H1 (cell line): Measurements from ENCODE around the gene VPS41. TPM values are rescaled to one million over a fixed set of nuclear protein-coding genes. Genes with fewer than 3 reads are reported as not detected.

Source experiments
- CTCF ChIA-PET: fragments of 300-600 bp; sonication (Branson Sonifier 250); formaldehyde crosslinking; loops from one replicate; lab custom pipeline; 2021; ENCODE audit not compliant: partially characterized antibody; lab: Charles Lee
- POLR2A ChIA-PET: fragments of 300-600 bp; sonication (Branson Sonifier 250); formaldehyde crosslinking; loops from one replicate; lab custom pipeline; 2021; ENCODE audit warnings: inconsistent platforms; ENCODE audit not compliant: partially characterized antibody; lab: Charles Lee
- DNase-seq, 2 experiments: peaks; one replicate each; pipeline versions ENCODE4 v3.0.0 to v3.0.0-alpha.2; 2010 to 2022; ENCODE audit warnings: low spot score in 2 of 2, low read depth in 1 of 2, mixed read lengths in 1 of 2
- FAIRE-seq: peaks from 2 replicates; lab custom pipeline; 2011; peaks lifted over from hg19 to GRCh38; lab: Jason Lieb, UNC
- H2AFZ ChIP-seq: 2 replicates; pipeline ENCODE4 v1.8.1; 2012; ENCODE audit warnings: low read length, inconsistent platforms
- H2AK5ac ChIP-seq: 2 replicates; pipeline ENCODE4 v1.6.1; 2013; ENCODE audit warnings: low read depth, low read length
- H2BK120ac ChIP-seq: replicated peaks from 2 replicates; pipeline ENCODE3; 2013; ENCODE audit warnings: low read depth, low read length, inconsistent platforms
- H2BK12ac ChIP-seq: 2 replicates; pipeline ENCODE4 v1.6.1; 2013; ENCODE audit warnings: low read depth, low read length
- H2BK15ac ChIP-seq: 2 replicates; pipeline ENCODE4 v1.6.1; 2013; ENCODE audit warnings: low read length
- H2BK20ac ChIP-seq: 2 replicates; pipeline ENCODE4 v1.6.1; 2013; ENCODE audit warnings: low read length
- H2BK5ac ChIP-seq: 2 replicates; pipeline ENCODE4 v1.6.1; 2013; ENCODE audit warnings: low read depth, low read length
- H3K14ac ChIP-seq: 2 replicates; pipeline ENCODE4 v1.6.1; 2013; ENCODE audit warnings: inconsistent platforms; ENCODE audit not compliant: insufficient read length
- H3K18ac ChIP-seq: 2 replicates; pipeline ENCODE4 v1.6.1; 2013; ENCODE audit warnings: low read length; ENCODE audit errors: extremely low read depth
- H3K23ac ChIP-seq: 2 replicates; pipeline ENCODE4 v1.6.1; 2013; ENCODE audit warnings: inconsistent platforms; ENCODE audit not compliant: insufficient read length
- H3K23me2 ChIP-seq: 2 replicates; pipeline ENCODE4 v1.6.1; 2013; ENCODE audit warnings: low read depth, low read length
- H3K27ac ChIP-seq: 2 replicates; pipeline ENCODE4 v1.6.1; 2011; ENCODE audit warnings: low read depth, low read length, inconsistent platforms
- H3K27me3 ChIP-seq, 4 experiments: replicated peaks in 1 of 4; 1 replicate in 1 of 4; 2 replicates in 3 of 4; pipeline versions ENCODE4 v1.6.1 to v1.8.1; 2011 to 2013; ENCODE audit warnings: low read length in 3 of 4, mild to moderate bottlenecking in 3 of 4, inconsistent platforms in 2 of 4, mixed read lengths in 2 of 4, moderate library complexity in 1 of 4; ENCODE audit not compliant: control insufficient read depth in 3 of 4, insufficient read depth in 3 of 4; ENCODE audit errors: extremely low read depth in 1 of 4
- H3K36me3 ChIP-seq, 4 experiments: 2 replicates each; pipeline versions ENCODE4 v1.6.1 to v1.8.1; 2011 to 2013; ENCODE audit warnings: mild to moderate bottlenecking in 4 of 4, low read length in 3 of 4, moderate library complexity in 2 of 4, control low read depth in 1 of 4, inconsistent platforms in 1 of 4; ENCODE audit not compliant: insufficient read depth in 4 of 4, control insufficient read depth in 2 of 4
- H3K4ac ChIP-seq: replicated peaks from 2 replicates; pipeline ENCODE3; 2013; ENCODE audit warnings: low read length, low read depth, mixed read lengths, inconsistent platforms; ENCODE audit not compliant: insufficient read length
- H3K4me1 ChIP-seq, 4 experiments: replicated peaks in 1 of 4; 1 replicate in 1 of 4; 2 replicates in 3 of 4; pipeline versions ENCODE4 v1.6.1 to v1.8.1; 2011 to 2013; ENCODE audit warnings: low read length in 3 of 4, inconsistent platforms in 2 of 4, mixed read lengths in 1 of 4; ENCODE audit not compliant: insufficient read depth in 4 of 4, control insufficient read depth in 3 of 4
- H3K4me2 ChIP-seq, 2 experiments: 2 replicates each; pipeline versions ENCODE4 v1.6.1 to v1.8.1; 2011 to 2013; ENCODE audit warnings: low read depth in 2 of 2, low read length in 2 of 2, control low read depth in 1 of 2, inconsistent platforms in 1 of 2, mild to moderate bottlenecking in 1 of 2; ENCODE audit not compliant: insufficient read depth in 1 of 2
- H3K4me3 ChIP-seq, 4 experiments: fragments of 200-600, 300-600 bp in 1 of 4; sonication (generic), shearing (Covaris generic), sonication (Bioruptor Twin) in 1 of 4; 2 replicates each; pipeline versions ENCODE4 v1.5.1 to v1.8.1; 2011 to 2016; ENCODE audit warnings: low read length in 4 of 4, low read depth in 3 of 4, control low read depth in 2 of 4, inconsistent platforms in 2 of 4, mild to moderate bottlenecking in 2 of 4, mixed read lengths in 1 of 4, moderate library complexity in 1 of 4; ENCODE audit not compliant: insufficient read depth in 2 of 4; ENCODE audit errors: extremely low read depth in 1 of 4
- H3K56ac ChIP-seq: replicated peaks from 2 replicates; pipeline ENCODE3; 2013; ENCODE audit warnings: low read depth, mild to moderate bottlenecking, mixed read lengths, low read length, inconsistent platforms; ENCODE audit not compliant: insufficient read length
- H3K79me1 ChIP-seq: 2 replicates; pipeline ENCODE4 v1.6.1; 2013; ENCODE audit warnings: low read depth, low read length, control low read depth
- H3K79me2 ChIP-seq, 2 experiments: 2 replicates each; pipeline versions ENCODE4 v1.6.1 to v1.8.1; 2012 to 2013; ENCODE audit warnings: low read length in 2 of 2, mild to moderate bottlenecking in 2 of 2, inconsistent platforms in 1 of 2; ENCODE audit not compliant: insufficient read depth in 2 of 2, control insufficient read depth in 1 of 2
- H3K9ac ChIP-seq, 4 experiments: replicated peaks in 1 of 4; 1 replicate in 1 of 4; 2 replicates in 3 of 4; pipeline versions ENCODE4 v1.6.1 to v1.8.1; 2011 to 2013; ENCODE audit warnings: low read depth in 3 of 4, low read length in 3 of 4, control low read depth in 2 of 4, mild to moderate bottlenecking in 2 of 4, moderate library complexity in 2 of 4, inconsistent platforms in 1 of 4; ENCODE audit errors: extremely low read depth in 1 of 4
- H3K9me3 ChIP-seq, 2 experiments: 2 replicates each; pipeline versions ENCODE4 v1.6.1 to v1.8.1; 2012 to 2013; ENCODE audit warnings: mild to moderate bottlenecking in 2 of 2, moderate library complexity in 2 of 2, control low read depth in 1 of 2, inconsistent platforms in 1 of 2, low read depth in 1 of 2, low read length in 1 of 2, mixed read lengths in 1 of 2; ENCODE audit not compliant: insufficient read depth in 2 of 2
- H4K20me1 ChIP-seq, 2 experiments: replicated peaks in 1 of 2; 2 replicates each; pipeline versions ENCODE3 to v1.8.1; 2011 to 2013; ENCODE audit warnings: inconsistent platforms in 2 of 2, low read length in 2 of 2, mild to moderate bottlenecking in 1 of 2; ENCODE audit not compliant: insufficient read depth in 2 of 2, control insufficient read depth in 1 of 2
- H4K5ac ChIP-seq: 2 replicates; pipeline ENCODE4 v1.6.1; 2013; ENCODE audit warnings: low read length, low read depth, mixed read lengths, inconsistent platforms; ENCODE audit not compliant: insufficient read length
- H4K8ac ChIP-seq: 2 replicates; pipeline ENCODE4 v1.8.0; 2013; ENCODE audit warnings: mild to moderate bottlenecking, moderate library complexity, low read length, inconsistent platforms; ENCODE audit not compliant: insufficient read depth; ENCODE audit errors: extremely low read depth
- H4K91ac ChIP-seq: replicated peaks from 2 replicates; pipeline ENCODE3; 2013; ENCODE audit warnings: low read length, mixed read lengths, inconsistent platforms; ENCODE audit not compliant: insufficient read length
- ASH2L ChIP-seq: fragments of 200-600, 300-600 bp; sonication (generic); IDR thresholded peaks from one replicate; pipeline ENCODE4 v1.7.1; 2017; ENCODE audit warnings: low read length
- EZH2 ChIP-seq: fragments of 200-600 bp; sonication (generic); IDR thresholded peaks from 2 replicates; pipeline ENCODE4 v1.7.1; 2012; ENCODE audit warnings: low read depth, mild to moderate bottlenecking, moderate library complexity, low read length, inconsistent platforms; ENCODE audit not compliant: severe bottlenecking
- JUND ChIP-seq: IDR thresholded peaks from 2 replicates; pipeline ENCODE4 v1.6.1; 2011; ENCODE audit warnings: mild to moderate bottlenecking, improper control_type of control experiment, low read length
- WGBS, 2 experiments: shearing (Covaris generic) in 1 of 2; methylation state at CpG; one replicate each; pipeline versions ENCODE4 v1.1.6 to v1.1.7; 2013 to 2015; ENCODE audit warnings: low lambda C conversion rate in 2 of 2, mixed read lengths in 2 of 2, inconsistent platforms in 1 of 2, low coverage in 1 of 2, missing lambda C conversion rate in 1 of 2; ENCODE audit not compliant: insufficient replicate concordance in 2 of 2, insufficient coverage in 1 of 2, insufficient read length in 1 of 2; ENCODE audit errors: extremely low coverage in 1 of 2, missing lambda C conversion rate in 1 of 2; 5-methylcytosine and 5-hydroxymethylcytosine counted together
- polyA plus RNA-seq, 7 experiments: library from polyadenylated mRNA; depleted of rRNA in 3 of 7; stranded (reverse) in 5 of 7; unstranded in 2 of 7; fragments of >200 nt in 5 of 7; fragments of 200-250 nt in 2 of 7; gene quantifications; 1 replicate in 5 of 7; 2 replicates in 1 of 7; 4 replicates in 1 of 7; pipeline versions ENCODE4 v1.2.1 to v1.2.3, GENCODE V29; 2011 to 2013; ENCODE audit warnings: missing spikeins in 2 of 7, mixed read lengths in 2 of 7
- total RNA-seq: library from RNA; stranded (reverse); fragmentation: NEBNext Ultra II Directional; extraction: Animal tissue kit (Norgen Biotek cat#: 25700); gene quantifications from 2 replicates; pipeline ENCODE4 v1.2.1, GENCODE V29; 2021

VPS41 gene
- total and polyA plus RNA-seq, 2 of the 8 experiments (the other 6 are each of a cell fraction or from before 2014, with no cell fraction given) = 10.7 to 63.3 TPM

- Histone ChIP-seq H2AFZ (no peak overlapping the region), H3K4ac (no peak overlapping the region), H3K23ac (no peak overlapping the region), H3K9me3 (no peaks in the 10 kb centered on the region), H2BK5ac (no peak overlapping the region), H3K4me2 (no peak overlapping the region), H3K4me3 (no peak overlapping the region), H3K36me3 (peaks cover 0 to 11% (median under 1%) of the 10 kb centered on the region in 4 experiments; a peak in 4 of 8 replicates), H3K14ac (no peak overlapping the region), H3K4me1 (peaks cover 0 to 5% (median 3%) of the 10 kb centered on the region in 4 experiments; a peak in 3 of 7 replicates), H3K79me2 (no peaks in the 10 kb centered on the region), H3K27ac (no peak overlapping the region), H4K91ac (no peak overlapping the region), H4K20me1 (no peaks in the 10 kb centered on the region), H2BK12ac (no peak overlapping the region), H2BK15ac (no peak overlapping the region), H3K79me1 (no peaks in the 10 kb centered on the region), H3K18ac (no peak overlapping the region), H4K8ac (no peak overlapping the region), H3K27me3 (no peaks in the 10 kb centered on the region), H3K23me2 (no peaks in the 10 kb centered on the region), H3K56ac (no peak overlapping the region), H3K9ac (no peak overlapping the region), H2AK5ac (no peak overlapping the region), H2BK20ac (no peak overlapping the region), H4K5ac (no peak overlapping the region), H2BK120ac (no peak overlapping the region)
- 89% methylated on average over 2 of the region's 2 CpGs; no CpG with 5 or more reads in 1 of the 2 experiments for WGBS, 2 experiments
- FAIRE-seq (no peak), DNase-seq (no peak)
- CTCF ChIA-PET = no interaction called here
- POLR2A ChIA-PET = no interaction called here
- no peak for TF ChIP-seq JUND
- TF ChIP-seq ASH2L = no peak
- TF ChIP-seq EZH2 = no peak
Measured at GRCh38 chr7:38731215-38731614, 177.8 kb downstream of the VPS41 start.
